HG02885 (cell line): ENCODE results near the gene LIPJ.
A peak's percentile ranks its signal among the peaks of the same experiment; 100 is the strongest.

ENCODE experiments used
- ATAC-seq: cut with Tn5 transposase; IDR thresholded peaks from one replicate; pipeline ENCODE4 v1.9.1; 2021; ENCODE audit warnings: mild to moderate bottlenecking; ENCODE audit not compliant: unreplicated experiment, poor library complexity

Gene LIPJ

DNA sequence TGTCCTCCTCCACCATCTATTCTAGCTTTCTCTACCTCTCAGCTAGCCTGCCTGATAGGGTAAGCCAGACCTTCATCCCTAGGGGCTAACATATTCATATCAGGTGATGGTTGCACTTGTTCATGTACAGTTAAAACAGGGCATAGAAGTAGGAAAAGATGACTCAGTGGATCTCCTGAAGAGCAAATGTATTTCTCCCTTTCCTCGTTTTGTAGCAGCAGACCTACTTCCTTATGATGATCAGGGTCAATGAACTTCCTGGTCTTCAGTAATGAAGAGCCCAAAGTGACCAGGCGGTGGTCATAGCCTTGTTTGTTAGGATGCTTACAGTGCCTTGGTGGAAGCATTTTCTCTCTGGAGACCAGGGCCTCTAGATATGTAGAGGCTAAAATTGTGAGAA, 6.3 kb downstream of the LIPJ start:
- no peak for ATAC-seq

- no peak for ATAC-seq
Measured at GRCh38 chr10:88594482-88594881, 7.9 kb downstream of the LIPJ start.

DNA sequence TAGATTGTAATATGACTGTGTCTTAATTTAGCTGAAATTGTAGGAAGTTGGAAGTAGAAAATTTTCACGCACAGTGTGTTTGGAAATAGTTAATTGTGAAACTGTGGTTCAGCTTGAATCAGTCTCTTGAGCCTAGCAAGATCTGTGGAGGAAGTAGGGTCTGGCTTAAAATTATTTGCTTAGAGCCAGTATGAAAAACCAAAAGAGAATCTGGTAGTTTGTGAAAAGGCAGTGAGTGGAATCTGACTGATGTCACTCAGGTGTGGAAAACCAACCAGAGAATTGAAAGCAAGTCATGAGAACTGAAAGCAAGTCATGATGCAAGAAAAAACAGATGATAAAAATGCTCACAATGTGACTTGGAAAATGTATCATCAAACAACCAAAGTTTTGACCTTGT, 11.5 kb downstream of the LIPJ start:
- ATAC-seq: peak; percentile 84

- ATAC-seq: peak; percentile 88
Measured at GRCh38 chr10:88608052-88608732, 21.6 kb downstream of the LIPJ start.

DNA sequence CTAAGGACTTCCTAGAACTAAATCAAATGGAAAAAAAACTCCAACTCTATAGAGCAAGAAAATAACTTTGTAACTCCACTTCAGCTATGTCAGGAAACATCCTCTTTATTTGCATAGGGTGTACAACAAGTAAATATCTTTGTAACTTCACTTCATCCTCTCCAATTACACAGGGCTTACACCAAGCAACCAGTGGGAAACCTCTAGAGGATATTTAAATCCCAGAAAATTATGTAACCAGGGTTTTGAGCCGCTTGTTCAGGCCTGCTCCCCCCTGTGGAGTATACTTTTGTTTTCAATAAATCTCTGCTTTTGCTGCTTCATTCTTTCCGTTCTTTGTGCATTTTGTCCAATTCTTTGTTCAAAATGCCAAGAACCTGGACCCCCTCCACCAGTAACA, 22.2 kb downstream of the LIPJ start:
- ATAC-seq: no peak

DNA sequence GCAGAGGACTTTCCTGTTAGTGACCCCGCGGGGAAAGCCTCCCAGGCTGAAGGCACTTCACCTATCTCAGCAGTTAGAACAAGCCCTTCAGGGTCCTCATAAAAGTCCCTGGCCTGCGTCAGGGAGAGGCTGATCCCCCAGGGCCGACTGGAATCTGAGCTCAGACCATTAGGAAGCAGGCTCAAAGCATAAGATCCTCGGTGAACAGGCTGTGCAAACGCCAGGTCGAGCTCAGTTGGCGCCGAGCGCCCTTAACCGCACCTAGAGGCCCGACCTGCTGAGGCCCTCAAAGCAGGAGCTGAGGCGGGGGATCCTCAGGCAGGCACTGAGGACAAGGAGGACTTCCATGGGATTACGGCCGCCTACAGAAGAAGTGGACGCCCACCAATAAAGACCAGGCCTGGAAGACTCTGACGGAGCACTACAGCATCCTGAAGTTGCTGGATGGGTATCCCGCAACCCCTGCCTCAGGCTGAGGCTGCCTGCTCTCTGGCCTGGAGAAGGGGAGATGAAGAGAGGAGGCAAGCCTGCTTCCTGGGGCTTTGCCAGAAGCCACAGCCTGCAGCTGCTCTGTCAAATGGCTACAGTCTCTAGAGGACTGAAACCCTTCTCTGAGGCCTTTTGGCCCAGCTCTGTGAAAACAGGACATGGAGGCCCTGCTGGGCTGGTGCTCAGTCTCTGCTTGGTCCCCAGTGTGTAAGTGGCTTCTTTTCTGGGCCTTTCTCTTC, 29.9 kb downstream of the LIPJ start:
- no peak for ATAC-seq

DNA sequence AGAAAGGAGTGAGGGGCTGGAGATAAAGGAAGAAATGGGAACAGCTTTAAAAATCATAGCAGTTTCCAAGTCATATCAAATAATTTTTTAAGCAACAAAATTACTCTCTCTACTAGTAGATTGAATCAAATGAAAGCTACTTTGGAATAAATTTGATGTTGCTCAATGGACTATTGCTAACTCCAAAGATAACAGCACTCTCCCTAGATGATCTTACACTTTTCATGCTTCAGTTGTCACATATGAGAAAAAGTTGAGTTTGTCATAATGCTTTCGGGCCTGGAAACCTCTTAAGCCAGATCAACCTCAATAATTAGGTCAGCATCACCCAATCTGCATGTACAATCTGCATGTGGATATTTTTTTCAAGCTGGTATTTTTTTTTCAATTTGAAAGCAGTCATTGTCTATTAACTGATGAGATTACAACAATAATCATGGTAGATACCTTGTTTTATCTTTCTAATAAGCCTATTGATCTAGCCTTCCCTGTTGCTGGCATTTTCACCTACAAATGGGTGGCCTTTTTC, 31.3 kb downstream of the LIPJ start:
- ATAC-seq: no peak

- no peak for ATAC-seq
Measured at GRCh38 chr10:88618496-88618895, 31.9 kb downstream of the LIPJ start.

DNA sequence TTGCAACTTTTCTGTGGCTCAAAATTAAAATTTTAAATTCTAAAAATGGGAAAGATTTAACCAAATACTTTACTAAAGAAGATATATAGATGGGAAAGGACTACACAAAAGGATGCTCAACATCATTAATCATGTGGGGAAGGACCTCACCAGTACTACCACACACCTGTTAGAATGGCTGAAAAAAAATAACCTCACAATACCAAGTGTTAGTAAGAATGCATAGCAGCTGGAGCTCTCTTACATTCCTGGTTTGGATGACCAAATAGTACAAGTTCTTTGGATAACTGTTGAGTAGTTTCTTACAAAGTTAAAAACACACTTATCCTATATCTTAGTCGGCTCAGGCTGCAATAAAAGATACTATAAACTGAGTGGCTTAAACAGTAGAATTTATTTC, 33.9 kb downstream of the LIPJ start:
- no peak for ATAC-seq

- ATAC-seq: no peak
Measured at GRCh38 chr10:88623835-88624234, 37.3 kb downstream of the LIPJ start.

DNA sequence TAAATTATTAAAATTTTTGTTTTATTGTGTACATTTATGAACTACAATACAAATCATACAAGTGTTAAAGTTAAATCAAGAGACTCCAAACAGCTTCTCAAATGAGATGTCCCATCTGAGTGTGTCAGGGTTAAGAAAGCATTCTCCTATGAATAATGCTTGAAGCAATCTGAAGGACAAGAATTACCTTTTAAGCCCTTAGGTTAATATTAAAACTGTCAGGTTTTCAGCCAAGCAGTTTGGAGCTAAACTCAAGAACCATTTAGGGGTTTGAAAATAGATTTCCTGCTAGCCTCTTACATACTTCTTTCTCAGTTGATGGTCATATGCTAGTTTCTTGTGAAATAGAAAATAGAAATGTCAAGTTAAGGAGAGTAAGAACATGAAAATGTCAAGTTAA, 38.3 kb downstream of the LIPJ start:
- ATAC-seq: no peak

GRCh38 chr10:88640186-88640585, 53.6 kb downstream of the LIPJ start:
- ATAC-seq: no peak

- no peak for ATAC-seq
Measured at GRCh38 chr10:88642209-88642608, 55.6 kb downstream of the LIPJ start.

DNA sequence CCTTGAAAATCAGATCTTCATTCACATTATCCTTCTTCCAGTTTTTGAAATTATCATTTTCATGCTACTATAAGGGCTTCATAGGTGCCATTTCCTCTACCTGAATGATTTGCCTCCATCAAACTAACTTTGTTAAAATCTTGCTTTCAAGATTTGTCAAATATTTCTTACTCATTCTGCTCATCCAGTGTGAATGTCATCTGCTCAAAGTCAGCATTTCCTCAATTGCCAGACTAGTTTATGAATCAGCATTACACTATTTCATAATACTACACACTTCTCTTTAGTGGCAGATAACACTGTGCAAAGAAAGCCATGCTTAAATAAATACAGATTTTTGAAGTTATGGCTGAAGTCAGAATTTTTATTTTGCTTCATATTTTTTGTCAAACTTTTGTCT, 56.4 kb downstream of the LIPJ start:
- no peak for ATAC-seq

DNA sequence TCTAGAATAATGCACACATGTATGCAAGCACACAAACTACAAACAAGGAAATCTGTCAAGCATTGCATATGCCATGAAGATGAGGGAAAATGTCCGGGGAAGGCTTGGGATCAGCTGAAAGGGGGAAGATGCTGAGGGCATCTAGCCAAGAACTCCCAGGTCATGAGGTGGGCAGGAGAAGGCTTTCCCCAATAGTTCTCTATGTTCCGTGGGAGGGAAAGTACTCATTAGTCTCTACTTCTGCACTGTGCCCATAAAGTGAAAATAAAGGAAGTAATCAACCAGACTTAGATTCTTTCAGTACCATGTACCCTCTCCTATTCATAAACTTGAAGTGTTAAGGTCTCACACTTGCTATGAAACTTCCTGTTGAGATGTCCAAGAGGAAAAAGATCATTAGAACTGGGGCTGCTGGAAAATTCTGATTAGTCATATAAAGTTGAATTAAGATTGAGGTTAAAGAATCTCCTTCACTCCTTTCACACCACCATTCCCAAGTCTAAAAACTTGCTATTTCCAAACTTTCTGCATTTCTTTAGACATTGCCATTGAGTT, 60.6 kb downstream of the LIPJ start:
- ATAC-seq: no peak

DNA sequence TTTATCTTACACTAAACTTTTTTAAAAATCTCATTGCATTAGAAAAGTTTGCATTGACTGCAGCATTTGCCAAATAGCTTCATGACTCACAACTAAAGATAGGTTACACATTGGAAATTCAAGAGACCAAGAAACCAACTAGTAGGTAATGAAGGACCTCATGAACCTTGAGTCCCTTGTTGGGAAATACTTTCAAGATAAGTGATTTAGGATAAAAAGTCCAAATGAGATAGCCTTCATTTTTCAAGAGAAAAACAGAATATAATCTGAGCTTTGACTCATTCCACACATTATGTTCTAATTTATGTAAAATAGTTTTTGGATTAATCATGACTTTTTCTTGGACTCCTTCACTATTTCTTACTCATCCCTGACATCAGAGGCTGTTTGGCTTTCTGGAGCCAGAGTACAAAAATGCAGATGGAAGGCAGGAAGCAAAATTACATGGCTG, 64.6 kb downstream of the LIPJ start:
- ATAC-seq: no peak

- ATAC-seq: no peak
Measured at GRCh38 chr10:88652616-88653015, 66.1 kb downstream of the LIPJ start.
